ENCODE results near the gene NTSR1. TPM values are rescaled to one million over a fixed set of nuclear protein-coding genes. Genes with fewer than 3 reads are reported as not detected.

The NTSR1 gene
- total and polyA plus RNA-seq, 2 of the 8 experiments (the other 6 are each of a cell fraction or from before 2014, with no cell fraction given) = 0.53 to 0.89 TPM

DNA sequence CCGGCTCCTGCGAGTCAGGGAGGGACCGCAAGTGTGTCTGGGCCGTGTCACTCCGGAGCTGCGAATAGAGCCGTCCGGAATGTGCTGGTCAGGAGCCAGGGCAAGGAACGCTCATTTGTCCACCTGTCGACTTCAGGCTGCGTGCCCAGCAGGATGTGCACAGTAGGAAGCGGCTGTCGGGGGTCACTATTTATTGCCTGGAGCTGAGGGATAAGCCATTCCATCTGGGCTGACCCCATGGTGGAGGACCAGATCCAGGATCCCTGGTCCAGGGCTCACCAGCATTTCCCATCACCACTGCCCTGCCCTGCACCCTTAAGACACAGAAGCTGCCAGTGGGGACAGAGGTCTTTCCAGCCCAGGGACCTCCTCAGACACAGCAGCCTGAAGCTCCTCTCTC is 14.7 kb downstream of the NTSR1 start:
- Histone ChIP-seq H3K23me2 (ENCODE audit: low read depth, low read length) (no peaks in the 10 kb centered on the region), H4K91ac (replicated peaks; ENCODE audit: insufficient read length, low read length) (no peak overlapping the region), H2BK120ac (replicated peaks; ENCODE audit: low read depth, low read length) (no peak overlapping the region), H3K18ac (ENCODE audit: extremely low read depth, low read length) (no peak overlapping the region), H2BK5ac (ENCODE audit: low read depth, low read length) (no peak overlapping the region), H3K56ac (replicated peaks; ENCODE audit: insufficient read length, low read depth, low read length) (no peak overlapping the region), H3K79me1 (ENCODE audit: low read depth, low read length) (no peaks in the 10 kb centered on the region), H2BK15ac (ENCODE audit: low read length) (no peak overlapping the region), H3K4me3 (ENCODE audit: extremely low read depth in 1 of 4, insufficient read depth in 2 of 4, low read depth in 3 of 4, low read length in 4 of 4) (no peak overlapping the region), H3K27me3 (replicated peaks in 1 of 4; ENCODE audit: control insufficient read depth in 3 of 4, extremely low read depth in 1 of 4, insufficient read depth in 3 of 4, low read length in 3 of 4) (no peaks in the 10 kb centered on the region; a peak in 1 of 7 replicates), H4K8ac (ENCODE audit: extremely low read depth, insufficient read depth, low read length) (peak overlapping the region; percentile 25; the same call in 1 of the 2 replicates), H3K9ac (replicated peaks in 1 of 4; ENCODE audit: extremely low read depth in 1 of 4, low read depth in 3 of 4, low read length in 3 of 4) (no peak overlapping the region), H3K23ac (ENCODE audit: insufficient read length) (no peak overlapping the region), H2AFZ (ENCODE audit: low read length) (no peak overlapping the region), H2BK12ac (ENCODE audit: low read depth, low read length) (no peak overlapping the region), H3K4me1 (replicated peaks in 1 of 4; ENCODE audit: control insufficient read depth in 3 of 4, insufficient read depth in 4 of 4, low read length in 3 of 4) (no peaks in the 10 kb centered on the region), H3K4ac (replicated peaks; ENCODE audit: insufficient read length, low read depth, low read length) (no peak overlapping the region), H2BK20ac (ENCODE audit: low read length) (no peak overlapping the region), H3K36me3 (ENCODE audit: control insufficient read depth in 2 of 4, insufficient read depth in 4 of 4, low read length in 3 of 4) (no peaks in the 10 kb centered on the region), H4K5ac (ENCODE audit: insufficient read length, low read depth, low read length) (no peak overlapping the region), H3K9me3 (ENCODE audit: insufficient read depth in 2 of 2, low read depth in 1 of 2, low read length in 1 of 2) (peaks cover 0 to 12% of the 10 kb centered on the region in 2 experiments; a peak in 1 of 4 replicates), H3K4me2 (ENCODE audit: insufficient read depth in 1 of 2, low read depth in 2 of 2, low read length in 2 of 2) (no peak overlapping the region), H3K14ac (ENCODE audit: insufficient read length) (no peak overlapping the region), H3K79me2 (ENCODE audit: control insufficient read depth in 1 of 2, insufficient read depth in 2 of 2, low read length in 2 of 2) (no peaks in the 10 kb centered on the region), H2AK5ac (ENCODE audit: low read depth, low read length) (no peak overlapping the region; the same call in 1 of the 2 replicates), H4K20me1 (replicated peaks in 1 of 2; ENCODE audit: control insufficient read depth in 1 of 2, insufficient read depth in 2 of 2, low read length in 2 of 2) (no peaks in the 10 kb centered on the region), H3K27ac (ENCODE audit: low read depth, low read length) (no peak overlapping the region)
- FAIRE-seq (no peak), DNase-seq (ENCODE audit: low read depth in 1 of 2, low spot score in 2 of 2) (no peak)
- ChIA-PET CTCF (ENCODE audit: partially characterized antibody) (interaction anchor here (0.9 to 3.2 kb wide), 7 partner anchors 12 to 67 kb away, joined by 3 to 13 read pairs (median 4); partner anchors contain the start of gene NTSR1), POLR2A (ENCODE audit: partially characterized antibody) (interaction anchor here (1.6 kb wide), 1 partner anchor 14 kb away, joined by 4 read pairs; the partner anchor contains the start of gene NTSR1)
- WGBS, 2 experiments (ENCODE audit: extremely low coverage in 1 of 2, insufficient coverage in 1 of 2, insufficient read length in 1 of 2, insufficient replicate concordance in 2 of 2, low coverage in 1 of 2, low lambda C conversion rate in 2 of 2, missing lambda C conversion rate in 1 of 2) = 85% methylated on average over 12 of the region's 13 CpGs; no CpG with 5 or more reads in 1 of the 2 experiments
- no peak for TF ChIP-seq BACH1 (IDR thresholded peaks at IDR 0.05; ENCODE audit: low read length)
- TF ChIP-seq, protein P1, sequence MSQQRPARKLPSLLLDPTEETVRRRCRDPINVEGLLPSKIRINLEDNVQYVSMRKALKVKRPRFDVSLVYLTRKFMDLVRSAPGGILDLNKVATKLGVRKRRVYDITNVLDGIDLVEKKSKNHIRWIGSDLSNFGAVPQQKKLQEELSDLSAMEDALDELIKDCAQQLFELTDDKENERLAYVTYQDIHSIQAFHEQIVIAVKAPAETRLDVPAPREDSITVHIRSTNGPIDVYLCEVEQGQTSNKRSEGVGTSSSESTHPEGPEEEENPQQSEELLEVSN (IDR thresholded peaks at IDR 0.05) = no peak
- TF ChIP-seq JUND (IDR thresholded peaks at IDR 0.05; ENCODE audit: low read length) = no peak
- no peak for TF ChIP-seq ASH2L (IDR thresholded peaks at IDR 0.05; ENCODE audit: low read length)
- TF ChIP-seq, protein P2, sequence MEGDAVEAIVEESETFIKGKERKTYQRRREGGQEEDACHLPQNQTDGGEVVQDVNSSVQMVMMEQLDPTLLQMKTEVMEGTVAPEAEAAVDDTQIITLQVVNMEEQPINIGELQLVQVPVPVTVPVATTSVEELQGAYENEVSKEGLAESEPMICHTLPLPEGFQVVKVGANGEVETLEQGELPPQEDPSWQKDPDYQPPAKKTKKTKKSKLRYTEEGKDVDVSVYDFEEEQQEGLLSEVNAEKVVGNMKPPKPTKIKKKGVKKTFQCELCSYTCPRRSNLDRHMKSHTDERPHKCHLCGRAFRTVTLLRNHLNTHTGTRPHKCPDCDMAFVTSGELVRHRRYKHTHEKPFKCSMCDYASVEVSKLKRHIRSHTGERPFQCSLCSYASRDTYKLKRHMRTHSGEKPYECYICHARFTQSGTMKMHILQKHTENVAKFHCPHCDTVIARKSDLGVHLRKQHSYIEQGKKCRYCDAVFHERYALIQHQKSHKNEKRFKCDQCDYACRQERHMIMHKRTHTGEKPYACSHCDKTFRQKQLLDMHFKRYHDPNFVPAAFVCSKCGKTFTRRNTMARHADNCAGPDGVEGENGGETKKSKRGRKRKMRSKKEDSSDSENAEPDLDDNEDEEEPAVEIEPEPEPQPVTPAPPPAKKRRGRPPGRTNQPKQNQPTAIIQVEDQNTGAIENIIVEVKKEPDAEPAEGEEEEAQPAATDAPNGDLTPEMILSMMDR (IDR thresholded peaks at IDR 0.05; ENCODE audit: control extremely low read depth in 1 of 3, insufficient read depth in 1 of 3, low read depth in 1 of 3, low read length in 3 of 3) = no peak
- no peak for TF ChIP-seq FOSL1 (IDR thresholded peaks at IDR 0.05; ENCODE audit: insufficient read depth, low read depth, low read length)
- TF ChIP-seq ZNF274 (IDR thresholded peaks at IDR 0.05; ENCODE audit: borderline replicate concordance, extremely low read depth, low read length) = no peak
- TF ChIP-seq SIX5 (IDR thresholded peaks at IDR 0.05; ENCODE audit: low read depth, low read length) = no peak
- no peak for TF ChIP-seq YY1 (IDR thresholded peaks at IDR 0.05; ENCODE audit: low read depth, low read length)
- no peak for TF ChIP-seq CBX5 (IDR thresholded peaks at IDR 0.05; ENCODE audit: low read depth, low read length)
- TF ChIP-seq EZH2 (IDR thresholded peaks at IDR 0.05; ENCODE audit: low read depth, low read length, severe bottlenecking) = no peak
